ENCODE measurements around the gene TXK. TPM values are rescaled to one million over a fixed set of nuclear protein-coding genes. Genes with fewer than 3 reads are reported as not detected.

Gene TXK
- total and polyA plus RNA-seq, 2 of the 13 experiments (the other 11 are each of a cell fraction or from before 2014, with no cell fraction given) = not detected

GRCh38 chr4:48081196-48081595 is 52.9 kb downstream of the TXK start:
- DNase-seq (ENCODE audit: low spot score) = no peak

More at GRCh38 chr4:48081196-48081595, 52.9 kb downstream of the TXK start:
- H3K4me2 ChIP-seq (ENCODE audit: low read depth, low read length) = no peak overlapping the region
- FAIRE-seq (no peak), ATAC-seq (no peak)
- no peak overlapping the region for H3K4me3 ChIP-seq (replicated peaks in 1 of 3; ENCODE audit: insufficient read depth in 1 of 3, low read depth in 2 of 3, low read length in 3 of 3)
- 89% methylated on average over 1 of the region's 1 CpG for WGBS (ENCODE audit: low lambda C conversion rate)
- no peaks in the 10 kb centered on the region for H4K20me1 ChIP-seq (ENCODE audit: insufficient read depth, low read length)
- intact Hi-C loops (cut with micrococcal nuclease; ENCODE audit: unreplicated experiment) = no loop called here
- no peak overlapping the region for H3K27ac ChIP-seq (ENCODE audit: extremely low read length, insufficient read depth, low read length)
- H3K27me3 ChIP-seq (ENCODE audit: control insufficient read depth in 1 of 2, insufficient read depth in 2 of 2, low read length in 2 of 2) = no peaks in the 10 kb centered on the region; a peak in 1 of 5 replicates
- POLR2A ChIA-PET = no interaction called here
- H2AFZ ChIP-seq (ENCODE audit: low read length) = no peak overlapping the region
- TF ChIP-seq NKX3-1 (CRISPR knock-in tag; IDR thresholded peaks at IDR 0.05) (no peak), NR2F1 (CRISPR knock-in tag; IDR thresholded peaks at IDR 0.05) (no peak), ZNF709 (CRISPR knock-in tag; IDR thresholded peaks at IDR 0.05) (no peak), ZNF430 (CRISPR knock-in tag; IDR thresholded peaks at IDR 0.05) (no peak), GPN1 (CRISPR knock-in tag; IDR thresholded peaks at IDR 0.05; ENCODE audit: borderline replicate concordance) (no peak), ELF1 (CRISPR knock-in tag; IDR thresholded peaks at IDR 0.05) (no peak), ATF1 (CRISPR knock-in tag; IDR thresholded peaks at IDR 0.05) (no peak), ZNF12 (CRISPR knock-in tag; IDR thresholded peaks at IDR 0.05) (no peak), ESRRA (CRISPR knock-in tag; IDR thresholded peaks at IDR 0.05; ENCODE audit: low read depth) (no peak), MEIS2 (CRISPR knock-in tag; IDR thresholded peaks at IDR 0.05) (no peak), ZNF501 (CRISPR knock-in tag; IDR thresholded peaks at IDR 0.05) (no peak), ZNF382 (CRISPR knock-in tag; IDR thresholded peaks at IDR 0.05; ENCODE audit: borderline replicate concordance) (no peak), ZNF790 (CRISPR knock-in tag; IDR thresholded peaks at IDR 0.05; ENCODE audit: borderline replicate concordance) (no peak), ZNF83 (CRISPR knock-in tag; IDR thresholded peaks at IDR 0.05; ENCODE audit: borderline replicate concordance) (no peak)
- TF ChIP-seq, protein P1, sequence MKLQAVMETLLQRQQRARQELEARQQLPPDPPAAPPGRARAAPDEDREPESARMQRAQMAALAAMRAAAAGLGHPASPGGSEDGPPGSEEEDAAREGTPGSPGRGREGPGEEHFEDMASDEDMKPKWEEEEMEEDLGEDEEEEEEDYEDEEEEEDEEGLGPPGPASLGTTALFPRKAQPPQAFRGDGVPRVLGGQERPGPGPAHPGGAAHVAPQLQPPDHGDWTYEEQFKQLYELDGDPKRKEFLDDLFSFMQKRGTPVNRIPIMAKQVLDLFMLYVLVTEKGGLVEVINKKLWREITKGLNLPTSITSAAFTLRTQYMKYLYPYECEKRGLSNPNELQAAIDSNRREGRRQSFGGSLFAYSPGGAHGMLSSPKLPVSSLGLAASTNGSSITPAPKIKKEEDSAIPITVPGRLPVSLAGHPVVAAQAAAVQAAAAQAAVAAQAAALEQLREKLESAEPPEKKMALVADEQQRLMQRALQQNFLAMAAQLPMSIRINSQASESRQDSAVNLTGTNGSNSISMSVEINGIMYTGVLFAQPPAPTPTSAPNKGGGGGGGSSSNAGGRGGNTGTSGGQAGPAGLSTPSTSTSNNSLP (IDR thresholded peaks at IDR 0.05; ENCODE audit: low read depth, low read length) = no peak
- TF ChIP-seq, protein P2, sequence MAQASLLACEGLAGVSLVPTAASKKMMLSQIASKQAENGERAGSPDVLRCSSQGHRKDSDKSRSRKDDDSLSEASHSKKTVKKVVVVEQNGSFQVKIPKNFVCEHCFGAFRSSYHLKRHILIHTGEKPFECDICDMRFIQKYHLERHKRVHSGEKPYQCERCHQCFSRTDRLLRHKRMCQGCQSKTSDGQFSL (CRISPR knock-in tag; IDR thresholded peaks at IDR 0.05) = no peak
- in situ Hi-C loops (cut with HindIII; ENCODE audit: extremely low pct_ligation_motif_present, low pct_unique_long_range_greater_than_20kb) = loop anchor here (5.0 to 25.0 kb wide), 2 partner anchors 79 to 369 kb away; no protein-coding TSS in a partner anchor
- H3K9me3 ChIP-seq (ENCODE audit: low read length) = no peaks in the 10 kb centered on the region
- H3K36me3 ChIP-seq (replicated peaks in 1 of 2; ENCODE audit: control insufficient read depth in 1 of 2, insufficient read depth in 2 of 2, low read length in 2 of 2) = no peaks in the 10 kb centered on the region
- no peak overlapping the region for H3K9ac ChIP-seq (ENCODE audit: insufficient read depth, low read depth, low read length)
- CTCF ChIA-PET (ENCODE audit: low intra/inter-chr PET ratio, low total read pairs) = no interaction called here
- no peaks in the 10 kb centered on the region for H3K79me2 ChIP-seq (ENCODE audit: insufficient read depth, low read length)
- no TSS peak for BruUV-seq (replicated peaks)
- no peaks in the 10 kb centered on the region for H3K4me1 ChIP-seq (ENCODE audit: insufficient read depth, low read length)

Data from HepG2 (cell line).